Endothelial cell of umbilical vein (primary cell): ENCODE measurements around the gene SIDT1. TPM values are rescaled to one million over a fixed set of nuclear protein-coding genes. Genes with fewer than 3 reads are reported as not detected.

Experiments used
- BruUV-seq: library from RNA; stranded (reverse); fragments of 400-500 nt; replicated peaks from 2 replicates; lab custom pipeline; 2021; lab: Mats Ljungman, UMichigan
- CTCF ChIA-PET: fragments of 300-600, 350-600 bp; sonication (Branson Sonifier 250); formaldehyde crosslinking; loops from one replicate; lab custom pipeline; 2021; ENCODE audit warnings: antibody characterized with exemption, inconsistent platforms; lab: Charles Lee
- POLR2A ChIA-PET: fragments of 300-600, 350-600 bp; sonication (Branson Sonifier 250); formaldehyde crosslinking; loops from one replicate; lab custom pipeline; 2021; ENCODE audit warnings: antibody characterized with exemption, inconsistent platforms; lab: Charles Lee
- DNase-seq: peaks from one replicate; pipeline ENCODE4 v3.0.0-alpha.2; 2011; ENCODE audit warnings: low read depth, low spot score
- FAIRE-seq: peaks from 2 replicates; lab custom pipeline; 2011; peaks lifted over from hg19 to GRCh38; lab: Jason Lieb, UNC
- H2AFZ ChIP-seq: 2 replicates; pipeline ENCODE4 v1.6.0; 2012; ENCODE audit warnings: low read depth, low read length, control low read depth, inconsistent platforms
- H3K27ac ChIP-seq: 2 replicates; pipeline ENCODE4 v1.5.1; 2011; ENCODE audit warnings: low read depth, mild to moderate bottlenecking, control low read depth, low read length, moderate library complexity; ENCODE audit not compliant: insufficient read depth
- H3K27me3 ChIP-seq, 2 experiments: 2 replicates each; pipeline versions ENCODE4 v1.6.0 to v1.6.1; 2011; ENCODE audit warnings: low read length in 2 of 2, mixed read lengths in 1 of 2; ENCODE audit not compliant: control insufficient read depth in 2 of 2, insufficient read depth in 2 of 2
- H3K36me3 ChIP-seq, 2 experiments: 2 replicates in 1 of 2; 3 replicates in 1 of 2; pipeline ENCODE4 v1.5.1; 2011; ENCODE audit warnings: low read length in 2 of 2, mild to moderate bottlenecking in 1 of 2, moderate library complexity in 1 of 2; ENCODE audit not compliant: control insufficient read depth in 2 of 2, insufficient read depth in 2 of 2; ENCODE audit errors: extremely low read depth in 1 of 2
- H3K4me1 ChIP-seq: 3 replicates; pipeline ENCODE4 v1.5.1; 2011; ENCODE audit warnings: mild to moderate bottlenecking, low read length; ENCODE audit not compliant: control insufficient read depth, insufficient read depth; ENCODE audit errors: extremely low read depth
- H3K4me2 ChIP-seq: 2 replicates; pipeline ENCODE4 v1.6.1; 2011; ENCODE audit warnings: low read length, control low read depth, mixed read lengths; ENCODE audit not compliant: insufficient read depth
- H3K4me3 ChIP-seq, 3 experiments: fragments of 200-600 bp in 1 of 3; sonication (generic), shearing (Covaris generic) in 1 of 3; replicated peaks in 1 of 3; 2 replicates each; pipeline ENCODE4 v1.5.1; 2011 to 2016; ENCODE audit warnings: control low read depth in 3 of 3, low read length in 3 of 3, mild to moderate bottlenecking in 2 of 3, inconsistent platforms in 1 of 3, low read depth in 1 of 3, moderate library complexity in 1 of 3; ENCODE audit not compliant: insufficient read depth in 1 of 3
- H3K79me2 ChIP-seq: 2 replicates; pipeline ENCODE4 v1.6.0; 2012; ENCODE audit warnings: low read length, inconsistent platforms; ENCODE audit not compliant: control insufficient read depth, insufficient read depth
- H3K9ac ChIP-seq: replicated peaks from 2 replicates; pipeline ENCODE3; 2011; ENCODE audit warnings: low read length, control low read depth; ENCODE audit not compliant: insufficient read depth; ENCODE audit errors: extremely low read depth
- H3K9me1 ChIP-seq: replicated peaks from 3 replicates; pipeline ENCODE4 v1.6.0; 2011; ENCODE audit warnings: mild to moderate bottlenecking, low read length; ENCODE audit not compliant: control insufficient read depth, insufficient read depth; ENCODE audit errors: extremely low read depth
- H3K9me3 ChIP-seq: replicated peaks from 2 replicates; pipeline ENCODE4 v1.5.1; 2012; ENCODE audit warnings: low read length, inconsistent platforms; ENCODE audit not compliant: control insufficient read depth, insufficient read depth
- H4K20me1 ChIP-seq: replicated peaks from 2 replicates; pipeline ENCODE3; 2011; ENCODE audit warnings: mild to moderate bottlenecking, low read length; ENCODE audit not compliant: control insufficient read depth, insufficient read depth; ENCODE audit errors: extremely low read depth
- EZH2 ChIP-seq: IDR thresholded peaks from 2 replicates; pipeline ENCODE4 v1.6.1; 2012; ENCODE audit warnings: borderline replicate concordance, low read depth, mild to moderate bottlenecking, moderate library complexity, low read length, inconsistent platforms; ENCODE audit not compliant: severe bottlenecking
- GATA2 ChIP-seq: IDR thresholded peaks from 2 replicates; pipeline ENCODE4 v1.7.0; 2011; ENCODE audit warnings: low read depth, mild to moderate bottlenecking, moderate library complexity, mixed read lengths, low read length; ENCODE audit not compliant: insufficient read length, insufficient read depth
- MYC ChIP-seq: IDR thresholded peaks from one replicate; pipeline ENCODE4 v1.6.1; 2011; ENCODE audit warnings: mild to moderate bottlenecking, low read depth, low read length
- dilution Hi-C: fragments of 300-500 bp; cut with MboI; formaldehyde crosslinking; loops from one replicate; pipeline ENCODE4 v1.15.0; 2019; ENCODE audit warnings: low sequenced_read_pairs; ENCODE audit not compliant: extremely low pct_ligation_motif_present
- intact Hi-C: fragments of 100-400 bp; cut with micrococcal nuclease; formaldehyde crosslinking; loops from one replicate; pipeline ENCODE4 v1.10.0; 2022
- polyA plus RNA-seq, 4 experiments: library from polyadenylated mRNA; depleted of rRNA in 3 of 4; stranded (reverse) in 3 of 4; unstranded in 1 of 4; fragments of >200 nt; gene quantifications; 2 replicates each; pipeline versions ENCODE4 v1.2.1 to v1.2.3, GENCODE V29; 2011 to 2012; ENCODE audit warnings: missing spikeins in 1 of 4
- total RNA-seq: library from RNA; stranded (reverse); gene quantifications from 2 replicates; pipeline ENCODE4 v1.2.3, GENCODE V29; 2021
- TF ChIP-seq, protein P1 (sequence below), 2 donors: IDR thresholded peaks; 1 replicate in 1 of 2; 2 replicates in 1 of 2; pipeline ENCODE4 v1.5.1; 2011; ENCODE audit warnings: low read length in 2 of 2, mild to moderate bottlenecking in 2 of 2, moderate library complexity in 2 of 2, control low read depth in 1 of 2, inconsistent platforms in 1 of 2, low read depth in 1 of 2; ENCODE audit not compliant: insufficient read depth in 1 of 2; ENCODE audit errors: extremely low read depth in 1 of 2

SIDT1 gene
- total and polyA plus RNA-seq, 2 donors (not counting 3 experiments of a cell fraction or from before 2014, with no cell fraction given) = 0.07 TPM; not detected in 1

DNA sequence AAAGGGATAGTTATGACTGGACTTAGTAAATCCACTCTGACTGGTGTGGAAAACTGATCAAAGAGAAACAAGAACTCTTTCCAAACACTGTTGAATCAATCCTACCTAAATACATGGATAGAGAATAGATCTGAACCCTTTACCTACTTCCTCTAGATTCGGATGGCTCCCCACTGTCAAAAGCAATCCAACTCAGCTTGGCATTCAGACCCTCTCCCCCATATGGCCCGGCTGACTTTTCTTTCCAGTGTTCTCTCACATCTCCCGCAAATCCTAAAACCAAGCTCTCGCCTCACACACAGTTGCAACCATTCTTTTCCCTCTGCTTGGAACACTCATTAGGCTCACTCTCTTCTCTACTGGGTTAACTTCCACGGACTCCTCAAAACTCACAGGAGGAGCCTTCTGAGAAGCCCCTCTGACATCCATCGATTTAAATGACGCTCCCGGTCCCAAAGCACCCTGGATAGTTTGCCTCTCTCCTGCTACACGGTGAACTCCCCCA lies 18.0 kb upstream of the SIDT1 start:
- Histone ChIP-seq H3K27me3 (peaks cover 11 to 27% of the 10 kb centered on the region in 2 experiments), H3K9ac (peak overlapping the region; percentile 87), H3K4me2 (peak overlapping the region; percentile 95), H3K4me3 (peak overlapping the region; percentile 69 to 88 (median 86)), H2AFZ (peak overlapping the region; percentile 96), H3K79me2 (peaks cover 2% of the 10 kb centered on the region), H3K9me1 (no peaks in the 10 kb centered on the region), H3K27ac (peak overlapping the region; percentile 75), H4K20me1 (no peaks in the 10 kb centered on the region), H3K9me3 (no peaks in the 10 kb centered on the region), H3K36me3 (no peaks in the 10 kb centered on the region), H3K4me1 (peaks cover 9% of the 10 kb centered on the region)
- peak; percentile 35 for FAIRE-seq
- BruUV-seq = no TSS peak
- no peak for DNase-seq
- TF ChIP-seq GATA2 = no peak
- no peak for TF ChIP-seq EZH2
- TF ChIP-seq, protein P1, sequence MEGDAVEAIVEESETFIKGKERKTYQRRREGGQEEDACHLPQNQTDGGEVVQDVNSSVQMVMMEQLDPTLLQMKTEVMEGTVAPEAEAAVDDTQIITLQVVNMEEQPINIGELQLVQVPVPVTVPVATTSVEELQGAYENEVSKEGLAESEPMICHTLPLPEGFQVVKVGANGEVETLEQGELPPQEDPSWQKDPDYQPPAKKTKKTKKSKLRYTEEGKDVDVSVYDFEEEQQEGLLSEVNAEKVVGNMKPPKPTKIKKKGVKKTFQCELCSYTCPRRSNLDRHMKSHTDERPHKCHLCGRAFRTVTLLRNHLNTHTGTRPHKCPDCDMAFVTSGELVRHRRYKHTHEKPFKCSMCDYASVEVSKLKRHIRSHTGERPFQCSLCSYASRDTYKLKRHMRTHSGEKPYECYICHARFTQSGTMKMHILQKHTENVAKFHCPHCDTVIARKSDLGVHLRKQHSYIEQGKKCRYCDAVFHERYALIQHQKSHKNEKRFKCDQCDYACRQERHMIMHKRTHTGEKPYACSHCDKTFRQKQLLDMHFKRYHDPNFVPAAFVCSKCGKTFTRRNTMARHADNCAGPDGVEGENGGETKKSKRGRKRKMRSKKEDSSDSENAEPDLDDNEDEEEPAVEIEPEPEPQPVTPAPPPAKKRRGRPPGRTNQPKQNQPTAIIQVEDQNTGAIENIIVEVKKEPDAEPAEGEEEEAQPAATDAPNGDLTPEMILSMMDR (IDR thresholded peaks at IDR 0.05; ENCODE audit: extremely low read depth in 1 of 2, insufficient read depth in 1 of 2, low read depth in 1 of 2, low read length in 2 of 2) = no peak
- no peak for TF ChIP-seq MYC
- dilution Hi-C loops = no loop called here
- POLR2A ChIA-PET = interaction anchor here (0.6 to 1.1 kb wide), 3 partner anchors 16 to 63 kb away, joined by 3 to 12 read pairs (median 5); no protein-coding TSS in a partner anchor
- CTCF ChIA-PET = interaction anchor here (0.7 to 4.4 kb wide), 8 partner anchors 15 to 113 kb away, joined by 3 to 52 read pairs (median 9); no protein-coding TSS in a partner anchor
- intact Hi-C loops = no loop called here
